Measurements from ENCODE around the gene TP53RK. TPM values are rescaled to one million over a fixed set of nuclear protein-coding genes. Genes with fewer than 3 reads are reported as not detected.

TP53RK gene
- total RNA-seq, 1 donor from 2014 or later, result 13.3 TPM

- DNase-seq, result no peak
- no peaks in the 10 kb centered on the region for H3K36me3 ChIP-seq
- intact Hi-C loops (cut with DNase I), result no loop called here
- no peak overlapping the region for H3K4me3 ChIP-seq
- peaks cover 6% of the 10 kb centered on the region for H3K27me3 ChIP-seq
- no peaks in the 10 kb centered on the region for H3K4me1 ChIP-seq
- TF ChIP-seq CTCF (IDR thresholded peaks at IDR 0.05), result no peak
- ATAC-seq, result no peak
- H3K9me3 ChIP-seq, result no peaks in the 10 kb centered on the region
- H3K27ac ChIP-seq, result no peak overlapping the region
These were observed 6.6 kb upstream of the TP53RK start for GRCh38 chr20:46695892-46696291.

- no peaks in the 10 kb centered on the region for H3K9me3 ChIP-seq
- no peaks in the 10 kb centered on the region for H3K27me3 ChIP-seq
- DNase-seq (no peak), ATAC-seq (peak; percentile 50)
- no peak overlapping the region for H3K4me3 ChIP-seq
- H3K4me1 ChIP-seq, result peaks cover 5% of the 10 kb centered on the region
- H3K27ac ChIP-seq, result no peak overlapping the region
- intact Hi-C loops (cut with DNase I), result no loop called here
- H3K36me3 ChIP-seq, result no peaks in the 10 kb centered on the region
- no peak for TF ChIP-seq CTCF (IDR thresholded peaks at IDR 0.05)
These were observed 5.2 kb upstream of the TP53RK start for GRCh38 chr20:46694484-46694883.

GRCh38 chr20:46691196-46691595 is 2.0 kb upstream of the TP53RK start:
- Histone ChIP-seq H3K36me3 (peaks cover 6% of the 10 kb centered on the region), H3K4me1 (peaks cover 28% of the 10 kb centered on the region), H3K9me3 (no peaks in the 10 kb centered on the region), H3K4me3 (no peak overlapping the region), H3K27me3 (no peaks in the 10 kb centered on the region), H3K27ac (no peak overlapping the region)
- no peak for TF ChIP-seq CTCF (IDR thresholded peaks at IDR 0.05)
- ATAC-seq, result no peak
- DNase-seq, result no peak
- intact Hi-C loops (cut with DNase I), result no loop called here

GRCh38 chr20:46690219-46691106 is 1.2 kb upstream of the TP53RK start:
- H3K27me3 ChIP-seq, result no peaks in the 10 kb centered on the region
- peak overlapping the region; percentile 94 for H3K4me3 ChIP-seq
- no peak for DNase-seq
- H3K36me3 ChIP-seq, result peaks cover 13% of the 10 kb centered on the region
- peaks cover 28% of the 10 kb centered on the region for H3K4me1 ChIP-seq
- intact Hi-C loops (cut with DNase I), result no loop called here
- no peak for ATAC-seq
- peak overlapping the region; percentile 85 for H3K27ac ChIP-seq
- TF ChIP-seq CTCF (IDR thresholded peaks at IDR 0.05), result no peak
- no peaks in the 10 kb centered on the region for H3K9me3 ChIP-seq

- TF ChIP-seq CTCF (IDR thresholded peaks at IDR 0.05), result no peak
- no peaks in the 10 kb centered on the region for H3K27me3 ChIP-seq
- H3K4me1 ChIP-seq, result peaks cover 28% of the 10 kb centered on the region
- H3K36me3 ChIP-seq, result peaks cover 20% of the 10 kb centered on the region
- intact Hi-C loops (cut with DNase I), result no loop called here
- DNase-seq (no peak), ATAC-seq (no peak)
- H3K27ac ChIP-seq, result peak overlapping the region; percentile 85
- H3K9me3 ChIP-seq, result no peaks in the 10 kb centered on the region
- H3K4me3 ChIP-seq, result peak overlapping the region; percentile 94
These were observed 476 bp upstream of the TP53RK start for GRCh38 chr20:46689754-46690085.
